Omental fat pad (tissue), 4 donors: ENCODE results near the gene GNG12. TPM values are rescaled to one million over a fixed set of nuclear protein-coding genes. Genes with fewer than 3 reads are reported as not detected.

Experiments used
- ATAC-seq: fragments of 150-250 bp; one replicate; pipeline ENCODE4 v1.9.1; 2016; ENCODE audit warnings: mild to moderate bottlenecking, moderate library complexity; ENCODE audit not compliant: low FRiP score
- DNase-seq: peaks from one replicate; pipeline ENCODE4 v3.0.0-alpha.2; 2019; ENCODE audit warnings: low spot score
- CTCF ChIP-seq, 3 donors: fragments of 450-650 bp; IDR thresholded peaks; one replicate each; pipeline ENCODE4 v1.5.1; 2016 to 2017; ENCODE audit warnings: antibody characterized with exemption in 3 of 3, mild to moderate bottlenecking in 3 of 3, moderate library complexity in 2 of 3
- total RNA-seq, 4 donors: library from RNA; depleted of rRNA; stranded (reverse); fragments of >200 nt; gene quantifications; one replicate each; pipeline ENCODE4 v1.1.0, GENCODE V29; 2016

The GNG12 gene
- total RNA-seq, 4 donors from 2014 or later = 77.0 to 117 (median 94.5) TPM

- DNase-seq (no peak), ATAC-seq (no peak)
- TF ChIP-seq CTCF (IDR thresholded peaks at IDR 0.05) = no peak
Observed at GRCh38 chr1:67863637-67864036, 30.4 kb upstream of the GNG12 start.

GRCh38 chr1:67862685-67863084 lies 29.4 kb upstream of the GNG12 start:
- no peak for ATAC-seq

GRCh38 chr1:67861856-67862516 lies 28.7 kb upstream of the GNG12 start:
- no peak for TF ChIP-seq CTCF (IDR thresholded peaks at IDR 0.05)
- DNase-seq = no peak
- no peak for ATAC-seq

More at GRCh38 chr1:67862685-67863084, 29.4 kb upstream of the GNG12 start:
- no peak for DNase-seq
- no peak for TF ChIP-seq CTCF (IDR thresholded peaks at IDR 0.05)

- ATAC-seq (no peak), DNase-seq (no peak)
- TF ChIP-seq CTCF (IDR thresholded peaks at IDR 0.05) = no peak
Observed at GRCh38 chr1:67860776-67861175, 27.5 kb upstream of the GNG12 start.

- no peak for TF ChIP-seq CTCF (IDR thresholded peaks at IDR 0.05)
- ATAC-seq (no peak), DNase-seq (no peak)
Observed at GRCh38 chr1:67856921-67857320, 23.7 kb upstream of the GNG12 start.

GRCh38 chr1:67855961-67856360 lies 22.7 kb upstream of the GNG12 start:
- no peak for TF ChIP-seq CTCF (IDR thresholded peaks at IDR 0.05)
- DNase-seq (no peak), ATAC-seq (no peak)

GRCh38 chr1:67855444-67855843 lies 22.2 kb upstream of the GNG12 start:
- DNase-seq (no peak), ATAC-seq (no peak)
- TF ChIP-seq CTCF (IDR thresholded peaks at IDR 0.05) = no peak
